Measurements from ENCODE around the gene CORO6. TPM values are rescaled to one million over a fixed set of nuclear protein-coding genes. Genes with fewer than 3 reads are reported as not detected.

Gene CORO6
- total RNA-seq, 1 donor from 2014 or later, result 1.4 TPM

DNA sequence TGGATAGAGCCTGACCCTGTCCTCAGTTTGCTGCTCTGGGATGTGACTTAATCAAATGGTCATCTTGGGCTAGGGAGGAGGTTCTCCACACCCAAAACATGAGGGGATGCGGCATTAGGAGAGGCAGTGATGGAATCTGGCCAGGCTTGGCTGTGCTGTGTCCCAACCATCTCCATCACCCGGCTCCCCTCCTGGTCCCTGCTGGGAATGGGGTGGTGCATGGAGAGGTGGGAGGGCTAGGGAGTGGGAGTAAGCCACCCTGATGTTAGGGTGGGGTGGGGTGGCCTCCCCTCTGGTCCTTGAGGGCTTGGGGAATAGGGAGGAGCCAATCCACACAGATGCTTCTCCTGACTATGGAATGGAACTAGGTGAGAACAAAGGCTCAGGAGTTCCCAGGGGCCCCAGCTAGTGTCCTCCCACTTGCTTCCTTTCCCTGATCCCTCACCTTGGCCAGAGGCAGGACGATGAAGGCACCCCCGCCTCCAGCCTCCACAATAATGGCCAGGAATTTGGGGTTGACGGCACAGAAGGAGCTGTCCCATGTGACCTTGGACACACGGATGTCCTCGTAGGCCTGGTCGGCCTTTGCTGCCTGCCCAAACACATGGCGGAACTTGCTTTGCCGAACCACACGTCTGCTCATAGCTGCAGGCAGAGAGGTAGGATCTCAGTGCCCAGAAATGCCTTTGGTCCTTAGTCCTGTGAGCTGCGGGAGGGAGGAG lies 1.8 kb downstream of the CORO6 start:
- TF ChIP-seq CTCF (IDR thresholded peaks at IDR 0.05; ENCODE audit: partially characterized antibody, unreplicated experiment), result no peak
- no peaks in the 10 kb centered on the region for H3K4me1 Mint-ChIP-seq (ENCODE audit: low read depth, unreplicated experiment)

GRCh38 chr17:29620271-29620670 lies 2.4 kb downstream of the CORO6 start:
- no peaks in the 10 kb centered on the region for H3K36me3 Mint-ChIP-seq (ENCODE audit: unreplicated experiment)
- TF ChIP-seq CTCF (IDR thresholded peaks at IDR 0.05; ENCODE audit: partially characterized antibody, unreplicated experiment), result no peak
- peaks cover 2% of the 10 kb centered on the region for H3K4me1 Mint-ChIP-seq (ENCODE audit: low read depth, unreplicated experiment)
- H3K4me3 Mint-ChIP-seq (ENCODE audit: unreplicated experiment), result no peak overlapping the region
- no peak for DNase-seq
- no peak overlapping the region for H3K27ac Mint-ChIP-seq (ENCODE audit: unreplicated experiment)
- H3K27me3 Mint-ChIP-seq (ENCODE audit: unreplicated experiment), result peaks cover 24% of the 10 kb centered on the region
- H3K9me3 Mint-ChIP-seq (ENCODE audit: unreplicated experiment), result peaks cover 5% of the 10 kb centered on the region

More for the DNA sequence above, 1.8 kb downstream of the CORO6 start:
- H3K9me3 Mint-ChIP-seq (ENCODE audit: unreplicated experiment), result peaks cover 5% of the 10 kb centered on the region
- H3K36me3 Mint-ChIP-seq (ENCODE audit: unreplicated experiment), result no peaks in the 10 kb centered on the region
- no peak overlapping the region for H3K4me3 Mint-ChIP-seq (ENCODE audit: unreplicated experiment)
- no peak for DNase-seq
- peaks cover 20% of the 10 kb centered on the region for H3K27me3 Mint-ChIP-seq (ENCODE audit: unreplicated experiment)
- no peak overlapping the region for H3K27ac Mint-ChIP-seq (ENCODE audit: unreplicated experiment)

DNA sequence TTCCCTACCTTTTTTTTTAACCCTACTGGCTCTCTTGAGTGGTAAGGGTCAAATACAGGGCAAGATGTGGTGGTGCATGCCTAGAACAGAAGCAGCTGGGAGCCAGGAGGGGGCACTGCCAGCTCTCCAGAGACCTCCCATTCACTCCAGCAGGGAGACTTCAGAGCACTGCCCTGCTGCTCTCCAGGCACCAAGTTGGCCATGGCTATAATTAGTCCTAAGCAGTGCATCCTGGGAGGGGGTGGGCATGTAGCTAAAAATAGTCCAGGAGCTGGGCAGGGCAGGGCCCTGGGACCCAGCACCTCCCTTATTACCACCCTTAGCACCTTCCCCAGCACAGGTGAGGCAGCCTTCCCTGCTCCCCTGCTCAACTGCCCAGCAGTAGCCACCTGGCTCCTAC lies 3.5 kb downstream of the CORO6 start:
- Mint-ChIP-seq H3K36me3 (ENCODE audit: unreplicated experiment) (no peaks in the 10 kb centered on the region), H3K27ac (ENCODE audit: unreplicated experiment) (no peak overlapping the region), H3K9me3 (ENCODE audit: unreplicated experiment) (peaks cover 5% of the 10 kb centered on the region), H3K27me3 (ENCODE audit: unreplicated experiment) (peaks cover 24% of the 10 kb centered on the region), H3K4me3 (ENCODE audit: unreplicated experiment) (no peak overlapping the region), H3K4me1 (ENCODE audit: low read depth, unreplicated experiment) (peaks cover 4% of the 10 kb centered on the region)
- DNase-seq, result no peak
- TF ChIP-seq CTCF (IDR thresholded peaks at IDR 0.05; ENCODE audit: partially characterized antibody, unreplicated experiment), result no peak

DNA sequence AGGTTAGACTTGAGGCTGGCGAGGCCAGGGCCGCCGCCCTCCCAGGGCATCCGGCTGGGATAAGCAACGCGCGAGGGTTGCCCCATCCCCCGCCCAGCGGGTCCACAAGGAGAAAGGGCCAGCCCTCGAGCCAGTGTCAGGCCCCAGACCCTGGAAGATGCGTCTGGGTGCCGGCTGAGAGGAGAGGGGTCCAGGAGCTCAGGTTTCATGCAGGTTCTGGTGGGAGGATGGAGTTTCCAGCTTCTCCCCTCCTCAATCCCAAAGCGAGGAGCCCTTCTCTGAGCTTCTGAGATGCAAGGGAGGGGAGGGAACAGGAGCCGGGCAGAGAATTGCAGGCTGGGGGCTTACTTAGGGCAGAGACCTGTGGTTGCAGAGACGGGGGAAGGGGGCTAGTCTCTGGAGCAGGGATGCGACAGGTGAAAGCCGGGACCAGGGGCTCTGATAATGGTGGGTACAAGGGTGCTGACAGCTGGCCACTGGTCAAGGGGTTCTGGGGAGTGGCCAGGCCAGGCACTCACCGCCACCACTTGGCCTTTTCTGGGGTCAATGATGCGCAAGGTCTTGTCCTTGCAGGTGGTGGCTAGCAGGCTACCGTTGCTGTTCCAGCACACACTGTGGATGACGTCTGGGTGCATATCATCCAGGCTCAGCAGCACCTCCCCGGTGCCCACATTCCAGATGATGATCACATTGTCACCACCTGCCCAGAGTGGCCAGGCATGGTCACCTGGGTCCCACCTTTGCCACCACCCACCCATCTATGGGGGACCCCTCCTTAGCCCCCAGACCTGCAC lies 4.2 kb downstream of the CORO6 start:
- Mint-ChIP-seq H3K27ac (ENCODE audit: unreplicated experiment) (no peak overlapping the region), H3K4me3 (ENCODE audit: unreplicated experiment) (no peak overlapping the region), H3K36me3 (ENCODE audit: unreplicated experiment) (no peaks in the 10 kb centered on the region), H3K4me1 (ENCODE audit: low read depth, unreplicated experiment) (peaks cover 6% of the 10 kb centered on the region), H3K27me3 (ENCODE audit: unreplicated experiment) (peaks cover 22% of the 10 kb centered on the region), H3K9me3 (ENCODE audit: unreplicated experiment) (peaks cover 5% of the 10 kb centered on the region)
- no peak for DNase-seq
- TF ChIP-seq CTCF (IDR thresholded peaks at IDR 0.05; ENCODE audit: partially characterized antibody, unreplicated experiment), result peak; percentile 4
